GM12891 (cell line): Measurements from ENCODE around the gene RMI2.

ENCODE experiments used
- POLR2A ChIP-seq: IDR thresholded peaks from 2 replicates; pipeline ENCODE4 v1.6.1; 2011; ENCODE audit warnings: low read depth, low read length, control low read depth
- POLR2AphosphoS5 ChIP-seq: IDR thresholded peaks from 2 replicates; pipeline ENCODE4 v1.6.1; 2011; ENCODE audit warnings: low read depth, low read length, control low read depth

DNA sequence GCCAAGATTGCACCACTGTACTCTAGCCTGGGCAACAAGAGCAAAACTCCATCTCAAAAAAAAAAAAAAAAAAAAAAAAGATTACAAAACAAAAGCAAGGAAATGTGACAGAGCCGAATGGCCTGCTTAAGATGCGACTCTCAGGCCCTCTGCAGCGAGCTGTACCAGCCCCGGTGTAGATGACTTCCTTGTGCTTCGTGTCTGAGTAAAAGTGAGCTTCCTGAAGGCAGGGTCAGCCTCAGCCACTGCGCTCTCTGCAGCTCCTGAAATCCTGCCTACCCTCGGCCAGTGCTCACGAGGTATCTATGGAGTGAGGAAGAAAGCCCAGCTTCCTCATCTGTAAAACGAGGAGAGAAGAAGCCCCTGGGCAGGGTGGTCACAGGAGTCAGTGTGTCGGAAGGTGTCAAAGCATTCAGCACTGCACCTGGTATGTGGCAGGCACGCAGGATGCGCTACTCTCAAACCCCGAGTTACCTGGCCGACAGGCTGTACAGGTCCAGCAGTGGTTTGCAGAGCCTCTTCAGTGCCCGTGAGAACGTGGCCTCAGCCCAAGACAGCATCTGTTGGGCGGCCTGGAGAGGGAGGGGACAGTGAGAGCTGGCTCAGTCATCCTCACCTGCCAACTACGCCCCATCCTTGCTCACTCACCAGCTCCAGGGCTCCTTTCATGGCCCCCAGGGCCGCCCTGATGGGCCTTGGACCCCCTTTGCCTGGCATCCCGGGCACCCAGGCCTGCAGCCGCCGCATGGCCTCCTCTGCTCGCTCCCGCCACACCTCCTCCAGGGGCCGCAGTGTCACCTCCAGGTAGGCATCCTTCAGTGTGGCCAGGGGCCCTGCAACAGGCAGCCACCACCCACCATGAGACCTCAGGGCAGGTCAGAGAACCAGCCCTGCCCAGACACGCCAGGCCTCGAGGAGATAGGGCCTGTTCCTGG, 44.6 kb downstream of the RMI2 start:
- TF ChIP-seq POLR2A (no peak), POLR2AphosphoS5 (no peak)
